Globus pallidus (tissue), 1 donor: ENCODE measurements around the gene FRMPD4.

Experiments
- DNase-seq: peaks from one replicate; pipeline ENCODE4 v3.0.0-alpha.2; 2015; ENCODE audit warnings: low spot score

FRMPD4 gene

DNA sequence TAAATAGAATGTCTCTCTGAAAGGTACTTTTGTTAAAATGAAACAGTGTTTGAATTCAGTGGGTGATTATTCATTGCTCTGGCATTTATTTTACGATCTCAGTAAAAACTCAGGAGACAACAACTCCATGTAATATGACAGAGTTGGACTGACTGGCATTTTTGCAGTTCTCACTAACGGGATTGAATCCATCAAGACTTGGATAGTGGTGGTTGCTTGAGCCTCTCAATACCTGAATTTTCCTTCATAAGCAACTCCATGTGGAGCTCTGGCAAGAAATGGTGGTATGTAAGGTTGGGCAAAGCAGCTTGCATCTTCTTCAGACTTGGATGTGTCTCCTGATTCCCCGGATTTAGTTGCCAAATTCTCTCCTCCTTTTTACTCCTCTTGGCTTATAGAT lies 72.7 kb downstream of the FRMPD4 start:
- DNase-seq, result no peak

DNA sequence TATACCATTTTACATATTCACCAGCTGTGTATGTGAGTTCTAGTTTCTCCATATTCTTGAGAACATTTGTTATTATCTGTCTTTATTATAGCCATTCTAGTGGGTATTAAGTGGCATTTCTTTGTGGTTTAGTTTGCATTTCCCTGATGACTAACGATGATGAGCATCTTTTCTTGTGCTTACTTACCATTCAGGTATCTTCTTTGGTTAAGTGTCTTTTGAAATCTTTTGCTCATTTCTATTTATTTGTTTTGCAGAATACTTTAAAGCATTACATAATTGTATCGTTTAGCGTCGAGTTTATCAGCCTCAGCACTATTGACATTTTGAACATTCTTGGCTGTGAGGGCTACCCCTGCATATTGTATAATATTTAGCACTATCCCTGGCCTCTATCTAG lies 85.4 kb downstream of the FRMPD4 start:
- no peak for DNase-seq

DNA sequence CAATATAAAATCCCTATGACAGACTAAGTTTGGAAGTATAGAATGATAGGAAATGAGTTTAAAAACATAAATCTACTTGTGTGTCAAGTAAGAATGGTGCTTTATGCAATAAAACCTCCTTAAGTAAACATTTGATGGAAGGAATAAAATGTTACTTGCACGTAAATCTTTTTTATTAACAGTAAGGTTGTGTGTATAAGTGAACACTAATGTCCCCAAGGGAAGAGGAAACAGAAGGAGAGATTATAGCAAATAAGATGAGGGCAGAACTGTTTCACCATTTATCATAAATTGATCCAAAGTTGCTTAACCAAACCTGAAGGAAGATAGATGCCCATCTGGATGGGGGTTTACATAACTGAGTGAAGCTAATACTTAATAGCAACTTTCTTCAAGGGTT lies 86.8 kb downstream of the FRMPD4 start:
- no peak for DNase-seq

DNA sequence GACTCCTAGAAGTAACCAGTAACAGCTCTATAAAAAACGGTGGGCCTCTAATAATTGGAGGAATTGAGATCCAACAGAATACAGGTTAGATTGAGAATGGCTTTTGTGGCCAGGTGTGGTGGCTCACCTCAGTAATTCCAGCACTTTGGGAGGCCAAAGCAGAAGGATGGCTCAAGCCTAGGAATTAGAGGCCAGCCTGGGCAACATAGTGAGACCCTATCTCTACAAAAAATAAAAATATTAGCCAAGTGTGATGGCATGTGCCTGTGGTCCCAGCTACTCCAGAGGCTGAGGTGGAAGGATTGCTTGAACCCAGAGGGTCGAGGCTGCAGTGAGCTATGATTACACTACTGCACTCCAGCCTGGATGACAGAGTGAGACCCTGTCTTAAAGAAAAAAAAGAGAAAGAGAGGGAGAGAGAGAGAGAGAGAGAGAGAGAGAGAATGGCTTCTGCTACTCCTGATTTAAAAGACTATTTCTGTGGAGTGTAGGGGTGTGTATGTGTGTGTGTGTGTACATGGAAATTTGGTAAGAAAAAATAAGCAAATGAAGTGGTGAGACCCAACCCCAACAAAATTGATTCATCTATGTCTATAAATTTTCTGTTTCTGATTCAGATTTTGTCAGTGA lies 89.3 kb downstream of the FRMPD4 start:
- DNase-seq, result no peak

DNA sequence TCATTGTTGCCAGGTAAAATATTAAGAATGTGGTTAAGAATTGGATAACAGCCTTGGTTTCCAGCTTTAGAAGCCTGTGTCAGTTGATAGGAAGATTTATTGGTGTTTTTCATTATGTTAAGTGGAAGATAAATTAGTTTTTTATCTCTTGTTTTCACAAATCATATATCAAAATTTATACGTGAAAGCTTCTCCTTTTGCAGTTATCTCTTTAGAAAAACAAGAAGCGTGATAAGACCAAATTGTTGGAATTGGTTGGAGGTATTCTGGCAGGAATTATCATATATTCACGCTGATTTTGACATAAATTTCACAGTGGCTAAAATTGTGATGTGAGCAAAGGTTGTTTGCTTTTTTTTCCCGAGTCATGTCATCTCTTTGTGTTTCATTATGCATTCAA lies 90.6 kb downstream of the FRMPD4 start:
- no peak for DNase-seq

DNA sequence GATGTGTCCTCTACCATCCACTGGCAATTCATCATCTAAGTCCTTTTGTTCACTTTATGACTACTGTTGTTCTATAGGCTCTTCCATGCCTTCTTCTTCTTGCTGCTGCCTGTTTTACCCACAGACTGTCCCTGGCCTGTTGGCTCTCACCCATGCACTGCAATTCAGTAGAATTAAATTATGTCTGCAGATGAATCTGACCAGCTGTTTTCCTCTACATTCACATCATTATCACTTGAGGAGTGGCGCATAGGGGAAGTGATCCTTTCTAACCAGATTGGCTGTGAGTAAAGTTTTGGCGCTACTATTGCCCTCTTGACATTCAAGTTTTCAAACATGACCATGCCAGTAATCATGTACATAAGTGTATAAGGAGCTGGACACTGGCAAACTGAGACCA lies 91.7 kb downstream of the FRMPD4 start:
- no peak for DNase-seq

DNA sequence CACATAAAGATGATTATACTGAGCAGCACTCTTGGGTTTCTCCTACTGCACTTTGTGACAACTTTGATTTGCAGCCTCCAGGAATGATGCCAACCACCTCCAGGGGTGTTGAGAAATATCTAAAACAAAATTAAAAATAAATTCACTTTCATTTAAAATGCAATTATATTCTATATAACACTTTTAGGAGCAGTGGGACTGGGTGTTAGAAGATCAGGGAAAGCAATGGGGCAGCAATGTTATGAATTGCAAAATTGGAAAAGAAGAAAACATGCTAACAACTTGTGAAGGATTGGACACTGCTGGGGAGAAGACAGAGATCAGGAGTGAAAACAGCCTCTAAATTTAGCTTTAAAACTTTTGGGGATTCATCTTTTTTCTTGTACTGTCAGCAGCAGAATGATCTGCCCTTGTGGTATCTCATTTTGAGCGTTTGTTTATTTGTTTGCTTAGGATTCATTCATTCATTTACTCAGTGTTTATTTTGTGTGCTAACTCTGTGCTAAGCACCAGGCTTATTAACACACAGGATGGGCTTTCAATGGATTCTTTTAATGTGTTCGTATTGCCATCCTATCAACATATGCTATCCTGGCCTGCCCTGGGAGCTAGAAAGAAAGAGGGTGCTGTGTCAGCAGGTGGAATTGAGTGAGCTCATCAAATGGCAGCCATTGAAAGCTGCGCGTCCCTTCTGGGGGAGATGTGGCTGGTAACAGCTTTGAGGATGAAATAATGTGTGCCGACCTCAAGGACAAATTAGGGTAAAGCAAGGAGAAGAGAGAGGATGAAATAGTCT lies 96.5 kb downstream of the FRMPD4 start:
- no peak for DNase-seq

DNA sequence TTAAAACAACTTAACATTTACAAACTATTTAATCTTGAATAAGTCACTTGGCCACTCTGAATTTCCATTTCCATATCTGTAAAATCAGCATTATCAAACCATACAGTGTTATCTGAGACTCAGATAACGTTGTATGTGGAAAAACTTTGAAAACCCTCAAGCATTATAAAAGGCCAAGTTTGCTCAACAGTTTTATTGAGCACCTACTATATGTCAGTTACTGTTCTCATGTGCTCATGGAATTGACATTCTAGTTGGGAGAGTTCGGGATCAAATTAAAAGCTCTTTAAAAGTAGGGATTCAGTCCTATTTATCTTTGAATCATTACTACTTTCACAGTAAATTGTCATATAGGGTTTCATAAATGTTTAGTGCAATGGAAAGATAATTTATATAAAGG lies 97.9 kb downstream of the FRMPD4 start:
- DNase-seq, result no peak

DNA sequence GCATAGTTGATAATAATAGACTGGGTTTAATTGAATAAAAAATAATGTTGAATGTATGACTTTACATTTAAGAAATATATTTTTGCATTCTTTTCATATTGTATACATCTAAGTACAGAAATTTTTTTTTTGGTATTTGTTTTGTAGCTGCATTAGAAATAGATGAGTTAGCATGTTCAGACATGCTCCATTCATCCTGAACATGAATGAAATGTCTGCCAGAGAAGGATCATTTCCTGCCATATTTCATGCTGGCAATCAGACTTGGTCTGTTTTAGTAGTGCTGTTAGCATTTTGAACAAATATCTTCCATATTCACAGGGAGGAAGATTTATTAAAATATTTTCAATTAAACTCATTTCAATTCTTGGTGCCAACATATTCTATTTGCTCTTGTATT lies 98.9 kb downstream of the FRMPD4 start:
- no peak for DNase-seq

DNA sequence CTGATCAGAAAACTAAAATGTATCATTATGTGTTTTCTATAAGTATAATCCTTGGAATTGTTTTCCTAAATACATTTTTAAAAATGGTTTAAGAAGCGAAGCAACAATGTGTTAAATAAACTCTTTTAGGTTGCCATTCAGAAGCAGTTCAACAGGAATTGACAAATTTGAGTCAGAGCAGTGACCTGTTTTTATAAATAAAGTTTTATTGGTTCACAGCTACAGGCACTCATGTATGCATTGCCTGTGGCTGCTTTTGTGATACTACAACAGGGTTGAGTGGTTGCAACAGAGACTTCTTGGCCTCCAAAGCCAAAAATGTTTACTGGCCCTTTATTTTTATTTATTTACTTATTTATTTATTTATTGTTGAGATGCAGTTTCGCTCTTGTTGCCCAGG lies 99.5 kb downstream of the FRMPD4 start:
- no peak for DNase-seq

DNA sequence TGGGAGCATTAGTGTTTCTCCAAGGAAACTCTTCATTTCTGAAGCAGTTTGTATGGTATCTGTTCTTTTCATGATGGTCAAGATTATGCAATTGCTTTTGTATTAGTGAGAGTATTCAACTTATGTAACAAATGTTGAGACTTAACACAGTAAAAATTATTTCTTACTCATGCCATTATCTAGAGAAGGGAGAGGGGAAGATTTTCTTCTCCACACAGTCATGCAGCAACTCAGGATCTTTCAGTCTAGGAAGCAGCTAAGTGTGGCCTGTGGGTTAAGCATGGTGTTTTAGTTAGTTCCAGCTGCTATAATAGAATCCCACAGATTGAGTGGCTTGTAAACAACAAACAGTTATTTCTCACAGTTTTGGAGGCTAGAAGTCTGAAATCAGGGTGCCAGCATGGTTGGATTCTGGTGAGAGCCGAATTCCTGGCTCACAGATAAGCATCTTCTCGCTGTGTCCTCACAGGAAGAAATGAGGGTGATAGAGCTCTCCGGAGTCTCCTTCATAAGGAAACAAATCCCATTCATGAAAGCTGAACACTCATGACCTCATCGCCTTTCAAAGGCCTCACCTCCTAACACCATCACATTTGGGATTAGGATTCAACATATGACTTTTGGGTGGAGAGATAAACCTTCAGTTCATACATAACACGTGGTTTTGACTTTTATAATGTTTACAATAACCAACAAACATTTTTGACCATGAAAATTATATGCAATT lies 101.2 kb downstream of the FRMPD4 start:
- no peak for DNase-seq

DNA sequence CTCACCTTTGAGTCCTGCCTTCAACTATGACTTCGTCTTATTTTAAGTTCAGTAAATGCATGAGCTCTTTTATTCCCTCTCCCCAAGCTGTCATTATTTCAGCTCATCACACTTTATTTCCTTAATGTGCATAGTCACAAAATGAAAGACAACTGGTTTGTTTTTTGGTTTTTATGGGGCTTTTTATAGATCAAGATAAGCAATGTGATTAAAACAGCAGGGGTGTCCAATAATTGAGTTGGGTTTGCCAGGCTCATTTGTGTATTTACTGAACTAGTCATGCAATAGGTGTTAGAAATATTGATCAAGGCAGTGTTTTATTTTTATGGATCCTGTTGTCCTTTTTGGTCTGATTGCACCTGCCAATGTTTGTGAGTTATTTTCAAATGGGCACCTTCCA lies 102.2 kb downstream of the FRMPD4 start:
- no peak for DNase-seq

DNA sequence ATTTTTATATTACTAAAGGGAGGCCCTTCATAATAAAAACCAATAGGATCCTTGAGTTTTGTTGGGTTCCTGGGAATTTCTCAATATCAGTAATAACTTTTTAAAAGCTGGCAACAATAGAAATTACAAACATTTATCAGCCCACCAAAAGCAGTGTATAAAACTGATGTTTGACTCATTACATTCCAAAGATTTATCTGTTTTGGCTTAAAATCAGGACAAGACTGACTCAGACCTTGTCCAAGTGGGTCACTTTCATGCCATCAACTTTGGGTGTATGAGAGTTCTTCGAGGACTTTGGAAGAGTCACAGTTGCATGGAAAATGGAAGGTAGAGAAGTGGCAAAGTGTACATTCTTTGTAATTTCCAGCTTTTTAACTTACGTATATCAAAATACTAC lies 102.8 kb downstream of the FRMPD4 start:
- DNase-seq, result no peak

DNA sequence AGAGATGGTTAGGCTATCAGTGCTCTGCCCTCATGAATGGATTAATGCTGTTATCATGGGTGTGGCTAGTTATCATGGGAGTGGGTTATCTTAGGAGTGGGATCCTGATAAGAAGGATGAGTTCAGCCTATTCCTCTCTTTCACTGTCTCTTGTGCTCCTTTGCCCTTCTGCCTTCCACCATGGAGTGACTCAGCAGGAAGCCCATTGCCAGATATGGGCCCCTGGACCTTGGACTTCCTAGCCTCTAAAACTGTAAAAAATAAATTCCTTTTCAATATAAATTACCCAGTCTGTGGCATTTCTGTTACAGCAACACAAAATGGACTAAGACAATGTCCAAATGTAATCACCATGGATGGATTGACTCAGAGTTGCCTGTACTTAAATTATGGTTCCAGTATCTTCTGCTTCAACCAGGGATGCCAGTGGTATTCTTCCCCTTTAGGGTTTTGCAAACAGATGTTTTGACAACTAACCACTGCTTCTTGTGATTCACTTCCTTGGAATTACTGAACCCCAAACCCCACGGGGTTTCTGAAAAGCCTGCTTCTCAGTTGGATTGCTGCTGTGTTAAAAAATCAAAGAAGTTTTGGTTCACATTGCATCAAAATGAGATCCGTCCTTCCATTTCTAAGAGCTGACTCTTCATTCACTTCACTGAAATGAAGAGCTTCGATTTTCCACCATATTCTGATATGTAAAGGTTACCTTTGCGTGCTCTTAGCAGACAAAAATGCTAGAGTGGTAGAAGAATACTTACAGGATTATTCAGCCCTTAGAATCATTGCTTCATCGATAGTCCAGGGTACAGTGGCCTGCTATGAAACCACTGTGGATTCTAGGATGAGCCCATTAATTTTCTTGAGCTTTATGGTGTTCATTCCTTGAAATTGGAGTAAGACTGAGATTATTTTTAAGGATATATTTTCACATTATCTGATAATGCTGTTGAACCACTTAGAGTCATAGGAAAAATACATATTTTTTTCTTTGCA lies 107.7 kb downstream of the FRMPD4 start:
- no peak for DNase-seq

DNA sequence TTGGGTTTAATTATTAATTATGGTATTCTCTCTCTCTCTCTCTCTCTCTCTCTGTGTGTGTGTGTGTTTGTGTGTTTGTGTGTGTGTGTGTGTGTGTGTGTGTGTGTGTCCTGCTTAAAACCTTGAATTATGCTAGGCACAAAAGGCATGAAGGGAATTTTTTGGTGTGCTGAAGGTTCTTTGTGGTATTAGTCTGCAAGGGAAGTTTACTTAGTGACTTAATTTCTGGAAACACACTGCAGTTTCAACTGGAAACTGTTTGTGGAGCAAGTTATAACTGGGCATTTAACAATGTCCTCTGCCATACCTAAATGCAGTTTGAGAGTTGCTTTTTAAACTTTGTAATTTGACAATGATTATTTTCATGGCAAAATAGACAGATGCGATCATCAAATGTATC lies 111.7 kb downstream of the FRMPD4 start:
- no peak for DNase-seq

DNA sequence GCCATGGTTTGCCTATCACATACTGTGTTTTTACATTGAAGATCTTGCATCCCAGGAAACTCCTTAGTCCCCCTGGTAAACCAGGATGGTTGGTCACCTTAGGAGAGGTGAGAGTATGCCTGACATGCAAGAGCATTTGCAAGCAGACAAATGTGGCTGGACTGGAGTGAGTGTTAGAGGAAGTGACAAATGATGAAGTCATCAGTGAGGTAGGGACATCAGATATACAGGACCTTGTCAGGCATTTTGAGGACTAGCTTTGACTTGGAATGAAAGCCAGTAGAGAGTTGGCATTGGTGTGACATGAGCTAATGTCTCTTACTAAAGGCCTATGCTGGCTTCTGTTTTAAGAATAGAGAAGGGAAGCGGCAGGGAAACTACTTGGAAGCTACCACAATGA lies 124.9 kb downstream of the FRMPD4 start:
- DNase-seq, result no peak

DNA sequence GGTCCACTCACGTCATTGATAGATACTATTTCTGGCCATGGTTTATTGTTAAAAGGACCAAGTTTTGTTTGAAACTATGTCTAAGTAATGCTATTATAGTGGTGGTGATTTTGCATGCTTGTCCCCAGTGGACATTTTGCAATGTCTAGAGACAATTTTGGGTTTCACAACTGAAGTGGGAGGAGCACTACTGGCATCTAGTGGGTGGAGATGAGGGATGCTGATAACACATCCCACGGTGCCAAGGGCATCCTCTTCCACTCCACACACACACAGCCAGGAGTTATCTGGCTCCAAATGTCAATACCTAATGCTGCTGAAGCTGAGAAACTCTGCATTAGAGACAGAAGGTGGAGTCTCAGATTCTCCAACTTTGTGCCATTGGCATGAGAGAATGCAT lies 131.2 kb downstream of the FRMPD4 start:
- DNase-seq, result no peak

DNA sequence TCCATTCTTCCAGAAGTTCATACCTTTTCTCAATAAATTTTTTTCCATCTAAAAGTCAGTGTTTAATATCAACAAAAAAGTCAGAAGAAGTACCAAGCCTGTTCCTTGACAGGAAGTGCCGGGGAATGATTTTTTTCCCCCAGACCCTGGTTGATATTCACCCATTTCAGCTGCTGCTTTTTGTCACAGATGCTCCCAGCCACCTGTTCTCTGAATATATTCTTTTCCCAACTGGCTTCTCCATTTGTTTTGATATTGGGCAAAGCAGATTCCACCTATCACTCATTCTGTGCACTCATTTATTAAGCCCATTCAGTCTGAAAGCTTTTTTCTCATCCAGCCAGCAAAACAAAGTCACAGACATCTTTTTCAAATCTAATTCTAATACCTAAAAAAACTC lies 139.9 kb downstream of the FRMPD4 start:
- no peak for DNase-seq

DNA sequence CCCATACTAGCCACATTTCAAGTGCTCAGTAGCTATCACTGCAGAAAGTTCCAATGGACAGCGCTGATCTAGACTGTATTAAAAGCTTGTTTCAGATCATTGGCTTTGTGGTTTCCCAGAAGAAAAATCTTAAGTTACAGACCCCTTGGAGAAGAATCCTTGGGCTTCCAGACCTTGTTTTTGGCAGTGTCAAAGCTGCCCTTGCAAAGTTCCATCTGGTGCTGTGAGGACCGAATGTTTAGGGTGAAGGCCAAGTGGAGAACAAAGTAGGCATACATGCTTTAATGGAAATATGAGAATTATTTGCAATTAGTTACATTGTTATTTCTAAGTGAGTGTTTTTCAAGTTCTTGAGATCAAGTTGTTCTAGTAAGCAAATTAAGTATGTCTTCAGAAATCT lies 144.7 kb downstream of the FRMPD4 start:
- no peak for DNase-seq

DNA sequence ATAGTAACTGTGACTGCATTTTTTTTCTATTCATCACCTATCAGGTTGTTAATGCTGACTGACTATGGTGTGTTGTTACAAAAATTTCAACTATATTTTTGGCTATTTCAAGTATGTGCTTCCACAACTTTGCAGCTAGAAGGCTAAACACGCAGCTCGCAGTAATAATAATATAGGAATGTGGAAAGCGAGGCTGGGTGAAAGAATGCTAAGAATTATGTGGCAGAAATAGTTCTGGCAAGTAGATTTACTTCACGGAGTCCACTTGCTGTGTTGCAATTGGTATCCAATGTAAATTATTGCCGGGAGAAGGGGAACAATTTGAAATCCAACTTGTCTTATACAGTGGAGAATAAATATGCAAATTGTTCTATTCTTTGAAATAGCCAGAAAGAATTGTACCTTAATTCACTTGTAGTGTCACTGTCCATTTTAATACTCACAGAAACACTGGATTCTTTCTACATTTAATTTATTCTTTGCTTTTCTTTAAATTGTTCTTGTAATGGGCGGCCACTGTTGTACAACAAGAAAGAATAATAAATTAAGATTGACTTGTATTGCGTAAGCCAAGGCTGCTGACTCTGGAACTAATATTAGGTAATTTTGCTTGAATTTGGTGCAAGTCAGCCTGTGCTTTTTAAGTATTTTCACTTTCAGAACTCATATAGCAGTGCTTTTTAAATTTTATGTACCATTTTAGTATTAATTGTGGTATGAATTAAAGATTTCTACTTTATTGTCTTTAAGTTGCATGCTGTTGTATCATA lies 154.9 kb downstream of the FRMPD4 start:
- DNase-seq, result no peak

DNA sequence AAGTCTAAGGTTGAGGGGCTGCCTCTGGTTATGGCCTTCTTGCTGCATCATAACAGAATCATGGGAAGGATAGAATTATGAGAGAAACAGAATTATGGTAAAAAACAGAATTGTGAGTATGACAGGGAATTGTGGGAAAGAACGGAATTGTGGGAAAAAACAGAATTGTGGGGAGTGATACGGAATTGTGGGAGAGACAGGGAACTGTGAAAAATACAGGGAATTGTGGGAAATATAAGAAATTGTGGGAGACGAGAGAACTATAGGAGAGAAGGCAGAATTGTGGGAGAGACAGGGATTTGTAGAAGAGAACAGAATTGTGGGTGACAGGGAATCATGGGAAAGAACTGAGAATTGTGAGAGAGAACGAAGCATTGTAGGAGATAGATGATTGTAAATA lies 159.1 kb downstream of the FRMPD4 start:
- DNase-seq, result no peak
